Measurements from ENCODE around the gene SNAP25.

SNAP25 gene

GRCh38 chr20:10307359-10307735 lies 88.7 kb downstream of the SNAP25 start:
- peak; percentile 29 for DNase-seq

- peak; percentile 1 for DNase-seq
These were observed 90.0 kb downstream of the SNAP25 start for GRCh38 chr20:10308652-10309051.

DNA sequence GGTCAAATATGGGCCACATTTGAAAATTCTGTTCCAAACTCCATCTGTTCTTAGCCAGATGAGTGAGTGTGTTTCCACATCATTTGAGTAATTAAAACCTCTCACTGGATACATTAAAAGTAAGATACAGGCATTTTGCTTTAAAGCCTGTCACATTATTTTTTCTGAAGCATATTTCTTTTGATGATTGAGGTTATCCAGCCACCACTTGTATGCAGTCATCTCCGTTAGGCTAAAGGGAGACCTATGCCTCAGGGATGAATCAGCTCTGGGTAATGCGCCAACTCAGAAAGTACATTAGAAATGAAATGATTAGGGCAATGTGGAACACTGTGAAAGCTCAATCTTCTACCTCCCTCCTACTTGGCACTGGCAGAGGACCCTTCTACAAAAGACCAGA lies 90.7 kb downstream of the SNAP25 start:
- peak; percentile 73 for DNase-seq

- DNase-seq, result no peak
These were observed 93.5 kb downstream of the SNAP25 start for GRCh38 chr20:10312111-10312510.

GRCh38 chr20:10313215-10313614 lies 94.6 kb downstream of the SNAP25 start:
- no peak for DNase-seq

GRCh38 chr20:10313701-10314100 lies 95.1 kb downstream of the SNAP25 start:
- no peak for DNase-seq

DNA sequence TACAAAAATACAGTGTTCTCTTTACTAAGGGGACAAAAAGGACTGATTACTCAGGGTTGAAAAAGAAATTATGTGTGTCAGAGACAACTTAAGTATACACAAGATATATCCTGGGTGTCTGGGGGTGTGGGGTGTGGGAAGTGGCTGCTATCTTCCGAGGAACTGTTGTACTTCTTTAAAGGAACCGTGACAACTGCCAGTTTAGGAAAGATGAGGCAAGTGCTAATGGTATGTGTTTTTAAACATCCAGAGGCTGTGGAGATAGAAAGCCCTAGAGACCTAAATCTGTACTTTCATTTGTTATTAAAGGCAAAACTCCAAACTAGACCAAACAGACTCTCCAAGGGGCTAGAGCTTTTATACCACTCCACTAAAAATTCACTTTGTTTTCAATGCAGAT lies 95.6 kb downstream of the SNAP25 start:
- DNase-seq, result no peak

GRCh38 chr20:10315138-10315537 lies 96.5 kb downstream of the SNAP25 start:
- no peak for DNase-seq

DNA sequence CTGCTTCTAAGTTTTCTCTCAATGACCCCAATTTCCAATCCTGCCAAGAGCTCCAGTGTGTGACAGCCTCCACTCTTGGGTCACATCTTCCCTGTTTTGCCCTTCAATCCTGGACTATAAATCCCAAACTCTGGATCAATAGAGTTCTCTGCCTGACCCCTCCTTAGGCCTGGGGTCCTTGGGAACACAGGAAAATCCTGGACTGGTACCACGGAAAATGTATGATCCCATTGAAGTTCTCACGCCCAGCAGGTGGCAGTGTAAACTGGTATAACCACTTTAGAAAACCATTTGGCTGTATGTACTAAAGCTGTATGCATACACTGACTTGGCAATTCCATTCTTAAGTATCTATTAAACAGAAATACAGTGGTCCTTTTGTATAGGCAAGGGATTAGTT lies 98.0 kb downstream of the SNAP25 start:
- DNase-seq, result no peak

GRCh38 chr20:10318291-10319024 lies 99.8 kb downstream of the SNAP25 start:
- DNase-seq, result no peak

DNA sequence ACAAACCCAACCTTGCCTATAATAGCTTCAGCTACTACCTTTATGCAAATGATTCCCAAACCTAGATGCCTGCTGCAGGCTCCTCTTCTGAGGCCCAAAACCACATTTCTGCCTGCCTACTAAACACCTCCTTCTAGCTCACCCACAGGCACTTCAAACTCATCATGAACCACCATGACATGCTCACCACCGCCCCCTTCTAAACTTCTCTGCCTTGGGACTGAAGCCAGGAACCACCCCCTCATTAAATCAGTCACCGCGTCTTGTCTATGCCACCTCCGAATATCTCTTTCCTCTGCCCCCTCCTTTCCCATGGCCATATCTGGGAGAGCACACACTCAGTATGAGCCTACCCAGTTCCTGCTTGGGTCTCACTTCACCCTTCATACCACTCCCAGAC lies 101.2 kb downstream of the SNAP25 start:
- no peak for DNase-seq

DNA sequence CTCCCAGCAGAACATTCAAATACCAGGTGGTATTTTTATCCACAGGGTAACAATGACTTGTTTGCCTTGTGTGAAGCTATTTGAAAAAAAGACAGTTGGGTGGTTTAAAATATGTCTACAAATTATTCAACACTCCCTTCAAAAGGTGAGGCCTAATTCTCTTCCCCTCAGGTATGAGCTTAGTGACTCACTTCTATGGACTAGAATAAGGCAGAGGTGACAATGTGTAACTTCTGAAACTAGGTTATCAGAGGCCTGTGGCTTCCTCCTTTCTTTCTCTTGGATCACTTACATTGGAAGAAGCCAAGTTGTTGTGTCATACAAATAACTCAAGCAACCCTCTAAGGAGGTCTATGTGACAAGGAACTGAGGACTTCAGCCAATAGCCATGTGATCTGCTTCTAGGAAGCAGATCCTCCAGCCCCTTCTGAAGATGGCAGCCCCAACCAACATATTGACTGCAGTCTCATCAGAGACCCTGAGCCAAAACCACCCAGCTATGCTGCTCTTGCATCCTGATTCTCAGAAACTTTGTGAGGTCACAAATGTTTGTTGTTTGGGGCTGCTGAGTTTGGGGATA lies 102.6 kb downstream of the SNAP25 start:
- no peak for DNase-seq

DNA sequence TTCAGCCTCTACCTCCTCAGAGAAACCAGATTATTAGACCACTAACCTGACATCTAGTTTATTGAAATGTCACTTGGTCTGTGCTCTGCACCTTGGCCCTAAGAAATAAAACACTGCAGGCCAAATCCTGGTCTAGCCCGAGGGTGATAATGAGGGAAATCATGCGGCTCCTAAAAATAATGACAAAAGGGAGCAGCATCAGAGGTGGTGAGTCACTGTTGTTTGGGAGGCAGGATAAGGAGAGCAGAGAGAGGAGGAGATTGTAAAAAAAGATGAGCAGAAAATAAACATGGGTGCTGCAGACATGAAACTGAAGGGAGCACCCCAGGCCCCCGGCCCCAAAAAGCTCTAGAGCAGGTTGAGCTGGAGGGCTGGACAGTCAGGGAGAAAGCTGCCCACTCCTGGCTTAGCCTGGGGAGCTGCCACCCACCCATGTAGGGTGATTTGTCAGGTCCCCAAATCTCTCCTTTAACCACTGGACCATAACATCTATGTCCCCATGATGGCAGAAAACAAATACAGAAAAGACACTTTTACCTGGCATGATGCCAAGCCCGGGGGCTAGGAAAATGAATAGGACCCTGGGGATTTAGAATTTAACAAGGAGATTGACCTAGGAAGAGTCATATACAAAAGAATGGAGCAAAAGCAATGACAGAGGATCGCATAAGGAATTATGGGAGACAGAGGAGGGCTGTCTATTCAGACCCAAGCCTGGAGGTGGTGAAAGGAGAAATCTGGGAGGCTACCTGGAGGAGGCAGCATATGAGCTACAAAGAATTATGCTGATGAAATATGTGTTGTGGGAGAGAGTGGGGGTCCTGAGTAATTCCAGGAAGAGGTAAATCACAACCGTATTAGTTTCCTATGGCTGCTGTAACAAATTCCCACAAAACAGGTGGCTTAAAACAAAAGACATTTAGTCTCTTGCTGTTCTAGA lies 103.7 kb downstream of the SNAP25 start:
- no peak for DNase-seq

- DNase-seq, result no peak
These were observed 105.1 kb downstream of the SNAP25 start for GRCh38 chr20:10323729-10324128.

GRCh38 chr20:10324198-10324847 lies 105.7 kb downstream of the SNAP25 start:
- no peak for DNase-seq

- DNase-seq, result no peak
These were observed 110.2 kb downstream of the SNAP25 start for GRCh38 chr20:10328897-10329255.

DNA sequence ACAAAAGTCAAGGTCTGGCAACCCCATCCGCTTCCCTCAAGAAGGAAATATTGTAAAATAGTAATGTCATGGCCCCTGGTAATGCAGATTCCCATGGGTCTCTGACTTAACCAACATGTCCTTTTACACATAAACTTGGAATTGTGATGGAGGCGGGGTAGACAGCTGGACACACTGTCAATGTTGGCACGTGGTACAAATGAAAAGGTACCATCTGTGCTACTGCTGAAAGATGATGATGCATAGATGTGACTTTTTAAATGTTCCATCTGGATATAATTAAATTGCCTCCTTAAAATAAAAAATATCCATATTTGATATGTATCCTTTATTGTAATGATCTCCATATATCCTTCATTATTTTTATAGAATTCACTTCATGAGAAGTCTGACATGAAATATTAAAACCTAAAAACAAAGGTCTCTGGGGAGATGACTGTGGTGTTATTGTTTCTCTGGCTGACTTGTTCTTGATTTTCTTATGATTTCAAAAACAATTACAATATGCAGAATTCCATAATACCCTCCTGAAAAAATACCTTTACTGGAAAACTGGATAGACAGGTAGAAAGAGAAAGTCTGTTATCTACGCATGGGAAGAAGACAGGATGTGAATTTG lies 110.9 kb downstream of the SNAP25 start:
- DNase-seq, result no peak

GRCh38 chr20:10330071-10330470 lies 111.4 kb downstream of the SNAP25 start:
- no peak for DNase-seq

DNA sequence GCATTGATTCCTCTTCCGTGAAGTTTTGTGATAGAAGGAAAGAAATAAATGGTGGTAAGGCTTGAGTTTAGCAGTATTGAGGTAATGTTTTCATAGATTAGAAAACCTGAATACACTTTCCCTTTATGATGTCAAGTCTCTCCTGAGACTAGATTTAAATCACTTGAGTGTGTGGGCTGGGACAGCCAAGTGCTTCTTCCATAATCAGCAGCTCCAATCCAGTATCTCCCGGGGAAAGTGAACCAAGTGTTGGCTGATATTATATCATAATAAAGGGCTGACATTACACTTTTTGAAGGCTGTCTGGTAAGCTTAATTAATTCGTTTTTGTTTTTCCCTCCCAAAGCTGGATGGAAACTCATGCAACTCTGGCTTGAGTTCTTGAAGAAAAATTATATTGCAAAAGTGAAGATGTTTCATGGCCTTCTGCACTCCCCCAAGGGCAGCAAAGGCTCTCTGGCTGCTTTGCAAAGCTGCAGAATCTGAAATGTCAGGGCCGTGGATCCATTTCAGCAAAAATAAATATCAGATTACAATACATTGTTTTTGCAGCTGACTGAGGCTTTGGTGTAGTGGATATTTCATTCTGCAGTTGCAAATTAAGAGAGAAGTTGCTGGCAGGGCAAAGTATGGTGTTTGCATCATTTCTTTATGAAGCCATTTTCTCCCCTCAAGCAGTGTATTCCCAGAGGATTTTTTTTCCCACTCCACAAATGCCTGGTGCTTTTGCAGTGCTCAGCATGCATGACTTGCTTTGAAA lies 114.2 kb downstream of the SNAP25 start:
- DNase-seq, result no peak

DNA sequence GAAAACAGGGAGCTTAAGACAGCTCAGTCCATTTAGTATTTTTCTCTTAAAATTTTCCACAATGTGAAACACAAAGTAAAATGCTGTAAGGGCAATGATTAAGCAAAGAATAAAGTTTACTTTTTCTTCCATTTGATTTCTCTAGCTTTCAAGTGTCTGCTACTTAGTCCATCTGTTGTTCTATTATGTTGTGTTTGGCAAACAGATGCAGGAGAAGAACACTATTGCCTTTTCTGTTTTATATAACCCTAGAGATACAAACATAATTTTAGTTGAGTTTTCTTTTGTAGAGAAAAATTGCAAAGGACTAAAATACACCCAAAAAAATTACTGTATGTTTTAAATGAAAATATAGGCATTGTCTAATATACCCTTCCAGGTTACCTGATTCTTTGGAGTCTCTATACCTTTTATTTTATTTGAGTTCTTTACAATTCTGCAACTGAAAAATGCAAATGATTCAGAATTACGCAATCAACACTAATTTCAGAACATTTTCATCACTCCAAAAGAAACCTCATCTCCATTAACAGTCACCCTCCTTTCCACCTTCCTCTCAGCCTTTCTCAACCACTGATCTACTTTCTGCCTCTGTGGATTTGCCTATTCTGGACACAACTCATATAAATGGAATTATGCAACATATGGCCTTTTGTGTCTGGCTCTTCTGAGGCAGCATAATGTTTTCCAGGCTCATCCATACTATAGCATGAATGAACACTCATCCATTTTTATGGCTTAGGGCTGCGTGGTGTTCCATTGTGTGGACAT lies 118.5 kb downstream of the SNAP25 start:
- no peak for DNase-seq
